Gastroesophageal sphincter (tissue), 4 donors: ENCODE data around the gene PFKL. TPM values are rescaled to one million over a fixed set of nuclear protein-coding genes. Genes with fewer than 3 reads are reported as not detected.
"Not testable (repeated sequence)": the region's sequence is repeated elsewhere in the genome, so short reads cannot be mapped to it uniquely, and the experiment has no call there.

Source experiments
- ATAC-seq: fragments of 150-250 bp; one replicate; pipeline ENCODE4 v1.9.1; 2016; ENCODE audit warnings: mild to moderate bottlenecking, moderate library complexity
- H3K27ac ChIP-seq, 4 donors: fragments of 200-600 bp; sonication (generic) in 3 of 4; 1 replicate in 3 of 4; 2 replicates in 1 of 4; pipeline ENCODE4 v1.5.1; 2016 to 2019
- H3K27me3 ChIP-seq: fragments of 200-600 bp; sonication (generic); one replicate; pipeline ENCODE4 v1.5.1; 2019
- H3K36me3 ChIP-seq, 2 donors: fragments of 200-600 bp; sonication (generic); one replicate each; pipeline ENCODE4 v1.5.1; 2019; ENCODE audit warnings: control low read depth in 1 of 2
- H3K4me1 ChIP-seq, 3 donors: fragments of 200-600 bp; sonication (generic); 1 replicate in 2 of 3; 2 replicates in 1 of 3; pipeline ENCODE4 v1.5.1; 2016 to 2019; ENCODE audit warnings: control low read depth in 2 of 3
- H3K4me3 ChIP-seq, 2 donors: fragments of 200-600 bp; sonication (generic); one replicate each; pipeline ENCODE4 v1.5.1; 2019; ENCODE audit warnings: mild to moderate bottlenecking in 1 of 2, moderate library complexity in 1 of 2
- H3K9me3 ChIP-seq, 3 donors: fragments of 200-600 bp; sonication (generic); one replicate each; pipeline ENCODE4 v1.5.1; 2017 to 2019; ENCODE audit warnings: control low read depth in 2 of 3
- EP300 ChIP-seq: sonication (generic); formaldehyde crosslinking; IDR thresholded peaks from one replicate; pipeline ENCODE4 v1.6.1; 2017; ENCODE audit warnings: antibody characterized with exemption, mild to moderate bottlenecking
- POLR2A ChIP-seq, 2 donors: fragments of 450-650 bp; IDR thresholded peaks; one replicate each; pipeline ENCODE4 v1.6.1; 2017; ENCODE audit warnings: antibody characterized with exemption in 2 of 2, mild to moderate bottlenecking in 2 of 2, moderate library complexity in 1 of 2
- POLR2AphosphoS5 ChIP-seq: sonication (generic); formaldehyde crosslinking; IDR thresholded peaks from one replicate; pipeline ENCODE4 v1.6.1; 2017; ENCODE audit warnings: antibody characterized with exemption
- WGBS, 2 donors: methylation state at CpG; one replicate each; pipeline ENCODE4 v1.1.5; 2018; ENCODE audit warnings: low coverage in 1 of 2; 5-methylcytosine and 5-hydroxymethylcytosine counted together
- total RNA-seq, 4 donors: library from RNA; depleted of rRNA; stranded (reverse); fragments of >200 nt; gene quantifications; one replicate each; pipeline ENCODE4 v1.1.0, GENCODE V29; 2016
- TF ChIP-seq, protein P1 (sequence below), 4 experiments: fragments of 200-600 bp in 2 of 4; fragments of 450-650 bp in 2 of 4; sonication (generic) in 1 of 4; IDR thresholded peaks; one replicate each; pipeline ENCODE4 v1.5.1; 2017 to 2019; ENCODE audit warnings: antibody characterized with exemption in 4 of 4, mild to moderate bottlenecking in 2 of 4, moderate library complexity in 2 of 4

Gene PFKL
- total RNA-seq, 4 donors from 2014 or later: 57.7 to 103 (median 72.1) TPM

- Histone ChIP-seq H3K36me3 (no peaks in the 10 kb centered on the region), H3K9me3 (no peaks in the 10 kb centered on the region), H3K27ac (no peak overlapping the region), H3K4me3 (no peak overlapping the region), H3K4me1 (no peaks in the 10 kb centered on the region), H3K27me3 (peaks cover 68% of the 10 kb centered on the region)
- ATAC-seq: no peak
- 68 to 75% methylated on average over 5 to 8 of the region's 11 CpGs for WGBS, 2 donors
- TF ChIP-seq, protein P1, sequence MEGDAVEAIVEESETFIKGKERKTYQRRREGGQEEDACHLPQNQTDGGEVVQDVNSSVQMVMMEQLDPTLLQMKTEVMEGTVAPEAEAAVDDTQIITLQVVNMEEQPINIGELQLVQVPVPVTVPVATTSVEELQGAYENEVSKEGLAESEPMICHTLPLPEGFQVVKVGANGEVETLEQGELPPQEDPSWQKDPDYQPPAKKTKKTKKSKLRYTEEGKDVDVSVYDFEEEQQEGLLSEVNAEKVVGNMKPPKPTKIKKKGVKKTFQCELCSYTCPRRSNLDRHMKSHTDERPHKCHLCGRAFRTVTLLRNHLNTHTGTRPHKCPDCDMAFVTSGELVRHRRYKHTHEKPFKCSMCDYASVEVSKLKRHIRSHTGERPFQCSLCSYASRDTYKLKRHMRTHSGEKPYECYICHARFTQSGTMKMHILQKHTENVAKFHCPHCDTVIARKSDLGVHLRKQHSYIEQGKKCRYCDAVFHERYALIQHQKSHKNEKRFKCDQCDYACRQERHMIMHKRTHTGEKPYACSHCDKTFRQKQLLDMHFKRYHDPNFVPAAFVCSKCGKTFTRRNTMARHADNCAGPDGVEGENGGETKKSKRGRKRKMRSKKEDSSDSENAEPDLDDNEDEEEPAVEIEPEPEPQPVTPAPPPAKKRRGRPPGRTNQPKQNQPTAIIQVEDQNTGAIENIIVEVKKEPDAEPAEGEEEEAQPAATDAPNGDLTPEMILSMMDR (IDR thresholded peaks at IDR 0.05): no peak
- TF ChIP-seq POLR2A (IDR thresholded peaks at IDR 0.05) (no peak), POLR2AphosphoS5 (no peak), EP300 (no peak)
Measured at GRCh38 chr21:44356160-44356559, 56.3 kb downstream of the PFKL start.

- WGBS, 2 donors: 90 to 96% methylated on average over 3 to 6 of the region's 6 CpGs
- Histone ChIP-seq H3K36me3 (no peaks in the 10 kb centered on the region), H3K4me3 (no peak overlapping the region), H3K4me1 (no peaks in the 10 kb centered on the region), H3K27ac (no peak overlapping the region), H3K27me3 (peaks cover 63% of the 10 kb centered on the region), H3K9me3 (no peaks in the 10 kb centered on the region)
- no peak for ATAC-seq
- TF ChIP-seq, protein P1 (IDR thresholded peaks at IDR 0.05): no peak
- TF ChIP-seq POLR2A (IDR thresholded peaks at IDR 0.05) (no peak), POLR2AphosphoS5 (no peak), EP300 (no peak)
Measured at GRCh38 chr21:44356636-44357035, 56.8 kb downstream of the PFKL start.

DNA sequence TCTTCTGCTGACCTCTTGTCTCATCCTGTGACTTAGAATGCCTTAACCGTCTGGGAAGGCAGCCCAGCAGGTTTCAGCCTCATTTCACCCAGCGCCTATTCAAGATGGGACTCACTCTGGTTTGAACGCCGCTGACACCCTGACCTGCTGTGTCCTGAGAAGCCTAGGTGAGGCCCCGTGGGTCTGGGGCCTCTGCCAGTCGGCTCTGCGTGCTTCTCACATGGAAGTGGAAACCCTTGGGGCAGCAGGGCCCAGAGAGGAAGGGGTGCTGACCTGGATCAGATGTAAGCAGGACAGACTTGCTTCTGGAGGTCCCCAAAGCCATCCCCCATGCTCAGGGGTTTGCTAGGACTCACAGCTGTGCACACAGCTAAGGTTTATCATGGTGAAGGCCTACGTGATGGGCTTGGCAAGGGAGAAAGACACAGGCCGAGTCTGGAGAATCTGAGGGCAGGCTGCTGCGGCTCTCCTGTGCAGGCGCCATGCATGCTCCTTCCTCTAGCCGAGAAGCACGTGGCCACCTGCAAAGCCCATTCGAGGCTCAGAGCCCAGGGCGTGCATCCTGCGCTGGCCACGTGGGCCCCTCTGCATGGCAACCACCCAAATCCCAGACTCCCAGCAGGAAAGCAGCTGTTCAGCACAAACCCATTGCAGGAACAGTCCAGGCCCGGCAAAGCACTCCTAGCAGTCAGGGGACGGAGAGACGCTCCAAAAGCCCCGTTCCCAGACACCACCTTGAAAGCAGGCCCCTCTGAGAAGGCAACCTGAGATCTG, 57.4 kb downstream of the PFKL start:
- Histone ChIP-seq H3K36me3 (no peaks in the 10 kb centered on the region), H3K4me1 (no peaks in the 10 kb centered on the region), H3K4me3 (no peak overlapping the region), H3K27me3 (peaks cover 57% of the 10 kb centered on the region), H3K9me3 (no peaks in the 10 kb centered on the region), H3K27ac (no peak overlapping the region)
- 40 to 76% methylated on average over 1 to 8 of the region's 21 CpGs for WGBS, 2 donors
- ATAC-seq: no peak
- TF ChIP-seq, protein P1 (IDR thresholded peaks at IDR 0.05): no peak
- TF ChIP-seq POLR2A (IDR thresholded peaks at IDR 0.05) (no peak), POLR2AphosphoS5 (no peak), EP300 (no peak)

DNA sequence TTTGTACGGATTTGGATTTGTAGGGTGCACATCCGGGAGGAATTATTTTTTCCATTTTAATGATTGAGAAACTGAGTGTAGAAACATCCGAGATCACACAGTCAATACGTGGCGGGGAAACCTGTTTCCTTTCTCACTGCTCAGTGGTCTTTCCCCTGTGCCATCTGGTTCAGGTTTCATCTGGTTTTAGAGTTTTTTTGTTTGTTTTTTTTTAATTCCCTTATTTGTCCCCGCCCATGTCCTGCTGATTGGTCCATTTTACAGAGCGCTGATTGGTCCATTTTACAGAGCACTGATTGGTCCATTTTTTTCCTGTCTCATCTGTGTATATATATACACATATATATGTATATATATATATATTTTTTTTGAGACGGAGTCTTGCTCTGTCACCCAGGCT, 59.5 kb downstream of the PFKL start:
- H3K4me3 ChIP-seq: no peak overlapping the region
- H3K36me3 ChIP-seq: no peaks in the 10 kb centered on the region
- TF ChIP-seq POLR2AphosphoS5: no peak
- TF ChIP-seq, protein P1 (IDR thresholded peaks at IDR 0.05): no peak
- no peak for TF ChIP-seq EP300
- no peak for TF ChIP-seq POLR2A (IDR thresholded peaks at IDR 0.05)
- H3K4me1 ChIP-seq: no peaks in the 10 kb centered on the region
- no peak overlapping the region for H3K27ac ChIP-seq
- peaks cover 0 to 21% (median 0%) of the 10 kb centered on the region in 3 donors for H3K9me3 ChIP-seq
- WGBS, 2 donors: 86% methylated on average over 7 of the region's 8 CpGs
- ATAC-seq: no peak
- peaks cover 59% of the 10 kb centered on the region for H3K27me3 ChIP-seq

DNA sequence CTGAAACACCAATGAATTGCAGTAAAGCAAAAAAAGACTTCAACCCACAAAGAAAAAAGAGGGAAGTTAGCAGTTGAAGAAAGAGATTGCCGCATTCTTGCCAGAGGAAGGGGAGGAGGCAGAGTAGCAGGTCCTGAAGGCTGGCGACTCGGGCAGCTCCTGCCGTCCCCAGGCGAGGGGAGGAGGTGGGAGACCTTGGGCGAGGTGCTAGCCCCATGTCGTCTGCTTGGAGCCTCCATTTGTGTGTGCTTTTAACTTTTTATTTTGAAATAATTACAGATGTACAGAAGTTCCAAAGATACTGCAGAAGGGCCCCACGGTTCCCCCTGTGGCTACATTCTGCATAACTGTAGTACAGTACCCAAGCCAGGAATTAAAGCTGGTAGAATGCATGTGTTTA, 60.3 kb downstream of the PFKL start:
- Histone ChIP-seq H3K27me3 (peaks cover 60% of the 10 kb centered on the region), H3K27ac (no peak overlapping the region), H3K9me3 (peaks cover 0 to 24% (median 0%) of the 10 kb centered on the region in 3 donors), H3K4me3 (no peak overlapping the region), H3K36me3 (no peaks in the 10 kb centered on the region), H3K4me1 (no peaks in the 10 kb centered on the region)
- no peak for ATAC-seq
- TF ChIP-seq EP300 (no peak), POLR2AphosphoS5 (no peak), POLR2A (IDR thresholded peaks at IDR 0.05) (no peak)
- TF ChIP-seq, protein P1 (IDR thresholded peaks at IDR 0.05): no peak
- 33 to 38% methylated on average over 8 of the region's 8 CpGs for WGBS, 2 donors

DNA sequence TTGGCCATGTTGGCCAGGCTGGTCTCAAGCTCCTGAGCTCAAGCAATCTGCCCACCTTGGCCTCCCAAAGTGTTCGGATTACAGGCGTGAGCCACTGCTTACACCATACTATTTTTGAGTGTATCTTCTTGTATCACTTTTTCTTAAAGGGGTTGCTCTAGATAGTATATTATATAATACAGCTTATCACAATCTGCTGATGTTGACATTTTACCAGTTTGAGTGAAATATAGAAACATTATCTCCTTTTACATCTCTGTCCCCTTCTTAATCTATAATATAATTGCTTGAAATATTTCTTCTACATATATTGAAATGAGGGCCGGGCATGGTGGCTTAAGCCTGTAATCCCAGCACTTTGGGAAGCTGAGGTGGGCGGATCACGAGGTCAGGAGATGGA, 62.0 kb downstream of the PFKL start:
- H3K4me3 ChIP-seq, H3K4me1 ChIP-seq, H3K36me3 ChIP-seq, H3K27ac ChIP-seq, ATAC-seq: not testable (repeated sequence)
- peaks cover 0 to 24% (median 0%) of the 10 kb centered on the region in 3 donors for H3K9me3 ChIP-seq
- 86 to 91% methylated on average over 3 to 5 of the region's 5 CpGs for WGBS, 2 donors
- peaks cover 71% of the 10 kb centered on the region for H3K27me3 ChIP-seq
